ENCODE results near the gene TPBG. TPM values are rescaled to one million over a fixed set of nuclear protein-coding genes. Genes with fewer than 3 reads are reported as not detected.

The TPBG gene
- total RNA-seq (10 to 100 TPM in 1 of 6 donors, 1 to 10 TPM in 5; 2.8 to 13.6 (median 3.7) TPM), polyA plus RNA-seq (1 to 10 TPM; 6.5 to 6.7 TPM)

- Histone ChIP-seq H3K4me1 (no peaks in the 10 kb centered on the region), H3K9me3 (peaks cover 0 to 3% (median 0%) of the 10 kb centered on the region in 4 donors), H3K4me3 (peak within 1 kb of the TSS; percentile 59 to 80 (median 70)), H3K36me3 (no peaks in the 10 kb centered on the region), H3K27ac (peak within 1 kb of the TSS; percentile 36 to 82 (median 60)), H3K27me3 (no peaks in the 10 kb centered on the region)
- peak; percentile 39 to 81 (median 60) for DNase-seq
- intact Hi-C loops (cut with DNase I) = no loop called here
- 0 to 1% methylated on average over 40 to 41 of the region's 41 CpGs for WGBS, 2 donors
- no peak for TF ChIP-seq CTCF (IDR thresholded peaks at IDR 0.05)
- no peak for FAIRE-seq
- ATAC-seq = peak; percentile 70 to 86 (median 79)
Measured at GRCh38 chr6:82363428-82364086, at the start of gene TPBG. TPBG (plus strand) TSS chr6:82363817; CDS start chr6:82364962, 1,145 bp downstream.

- Histone ChIP-seq H3K9me3 (no peaks in the 10 kb centered on the region), H3K27me3 (no peaks in the 10 kb centered on the region), H3K36me3 (no peaks in the 10 kb centered on the region), H3K4me3 (no peak overlapping the region), H3K4me1 (no peaks in the 10 kb centered on the region), H3K27ac (no peak overlapping the region)
- intact Hi-C loops (cut with DNase I) = no loop called here
- 80 to 81% methylated on average over 1 of the region's 1 CpG for WGBS, 2 donors
- no peak for TF ChIP-seq CTCF (IDR thresholded peaks at IDR 0.05)
- DNase-seq (no peak), ATAC-seq (no peak), FAIRE-seq (no peak)
Measured at GRCh38 chr6:82322386-82322785, 41.2 kb upstream of the TPBG start.

- ATAC-seq (no peak), FAIRE-seq (no peak)
Measured at GRCh38 chr6:82329766-82330165, 33.9 kb upstream of the TPBG start.

GRCh38 chr6:82330171-82330804 is 33.3 kb upstream of the TPBG start:
- H3K36me3 ChIP-seq = no peaks in the 10 kb centered on the region
- no peaks in the 10 kb centered on the region for H3K9me3 ChIP-seq
- no peak overlapping the region for H3K4me3 ChIP-seq
- FAIRE-seq (no peak), ATAC-seq (no peak), DNase-seq (no peak)
- TF ChIP-seq CTCF (IDR thresholded peaks at IDR 0.05) = no peak
- no peaks in the 10 kb centered on the region for H3K27me3 ChIP-seq
- H3K4me1 ChIP-seq = no peaks in the 10 kb centered on the region
- H3K27ac ChIP-seq = no peak overlapping the region
- intact Hi-C loops (cut with DNase I) = no loop called here
- WGBS, 2 donors = 75 to 82% methylated on average over 2 of the region's 2 CpGs

More at GRCh38 chr6:82329766-82330165, 33.9 kb upstream of the TPBG start:
- Histone ChIP-seq H3K4me1 (no peaks in the 10 kb centered on the region), H3K27me3 (no peaks in the 10 kb centered on the region), H3K36me3 (no peaks in the 10 kb centered on the region), H3K27ac (no peak overlapping the region), H3K4me3 (no peak overlapping the region), H3K9me3 (no peaks in the 10 kb centered on the region)
- WGBS, 2 donors = 63 to 73% methylated on average over 4 of the region's 4 CpGs
- TF ChIP-seq CTCF (IDR thresholded peaks at IDR 0.05) = no peak
- DNase-seq = no peak
- intact Hi-C loops (cut with DNase I) = no loop called here
